ENCODE measurements around the gene GPR157.

GPR157 gene

GRCh38 chr1:9059891-9060744 is 68.8 kb downstream of the GPR157 start:
- no peak for DNase-seq

- DNase-seq = no peak
These were observed 70.4 kb downstream of the GPR157 start for GRCh38 chr1:9058465-9058864.

- DNase-seq = no peak
These were observed 71.1 kb downstream of the GPR157 start for GRCh38 chr1:9057851-9058250.

GRCh38 chr1:9052272-9053049 is 76.4 kb downstream of the GPR157 start:
- no peak for DNase-seq

- no peak for DNase-seq
These were observed 77.5 kb downstream of the GPR157 start for GRCh38 chr1:9051379-9051778.

GRCh38 chr1:9050803-9051202 is 78.1 kb downstream of the GPR157 start:
- DNase-seq = no peak

Data from activated naive CD4-positive, alpha-beta T cell treated with Interleukin-2 at 50 U/mL for 16 hours (primary cell).